ENCODE measurements around the gene FIBIN. TPM values are rescaled to one million over a fixed set of nuclear protein-coding genes. Genes with fewer than 3 reads are reported as not detected.

FIBIN gene
- total RNA-seq, 4 donors from 2014 or later: 1.7 to 67.5 (median 6.1) TPM

DNA sequence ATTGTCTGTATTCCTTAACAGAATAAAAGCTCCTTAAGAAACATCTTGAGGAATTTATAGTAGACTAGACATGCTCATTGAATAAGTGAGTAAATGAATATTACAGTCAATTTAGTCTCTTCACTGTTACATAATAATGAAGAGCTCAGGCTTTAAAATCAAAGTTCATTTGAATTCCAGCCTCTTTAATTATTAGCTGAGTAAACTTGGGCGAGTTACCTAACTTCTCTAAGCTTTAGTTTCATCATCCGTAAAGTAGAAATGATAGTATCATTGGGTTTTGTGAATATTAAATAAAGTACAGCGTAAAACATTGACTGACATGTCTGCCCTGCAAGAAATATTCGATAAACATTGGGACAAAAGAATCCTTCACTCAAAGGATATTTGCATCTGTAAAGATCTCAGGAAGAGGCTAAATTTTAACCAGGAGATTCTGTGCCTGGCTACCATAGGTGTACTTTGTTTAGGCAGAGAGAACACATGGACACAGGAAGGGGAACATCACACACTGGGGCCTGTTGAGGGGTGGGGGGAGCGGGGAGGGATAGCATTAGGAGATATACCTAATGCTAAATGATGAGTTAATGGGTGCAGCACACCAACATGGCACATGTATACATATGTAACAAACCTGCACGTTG is 31.5 kb downstream of the FIBIN start:
- DNase-seq: no peak

GRCh38 chr11:27025957-27026733 is 32.2 kb downstream of the FIBIN start:
- no peak overlapping the region for H3K4me3 ChIP-seq
- TF ChIP-seq POLR2A (IDR thresholded peaks at IDR 0.05): no peak
- TF ChIP-seq, protein P1, sequence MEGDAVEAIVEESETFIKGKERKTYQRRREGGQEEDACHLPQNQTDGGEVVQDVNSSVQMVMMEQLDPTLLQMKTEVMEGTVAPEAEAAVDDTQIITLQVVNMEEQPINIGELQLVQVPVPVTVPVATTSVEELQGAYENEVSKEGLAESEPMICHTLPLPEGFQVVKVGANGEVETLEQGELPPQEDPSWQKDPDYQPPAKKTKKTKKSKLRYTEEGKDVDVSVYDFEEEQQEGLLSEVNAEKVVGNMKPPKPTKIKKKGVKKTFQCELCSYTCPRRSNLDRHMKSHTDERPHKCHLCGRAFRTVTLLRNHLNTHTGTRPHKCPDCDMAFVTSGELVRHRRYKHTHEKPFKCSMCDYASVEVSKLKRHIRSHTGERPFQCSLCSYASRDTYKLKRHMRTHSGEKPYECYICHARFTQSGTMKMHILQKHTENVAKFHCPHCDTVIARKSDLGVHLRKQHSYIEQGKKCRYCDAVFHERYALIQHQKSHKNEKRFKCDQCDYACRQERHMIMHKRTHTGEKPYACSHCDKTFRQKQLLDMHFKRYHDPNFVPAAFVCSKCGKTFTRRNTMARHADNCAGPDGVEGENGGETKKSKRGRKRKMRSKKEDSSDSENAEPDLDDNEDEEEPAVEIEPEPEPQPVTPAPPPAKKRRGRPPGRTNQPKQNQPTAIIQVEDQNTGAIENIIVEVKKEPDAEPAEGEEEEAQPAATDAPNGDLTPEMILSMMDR (IDR thresholded peaks at IDR 0.05): no peak
- no peaks in the 10 kb centered on the region for H3K27me3 ChIP-seq
- no peak overlapping the region for H3K27ac ChIP-seq
- intact Hi-C loops (cut with DNase I): no loop called here
- no peak for DNase-seq
- WGBS, 2 donors: 79 to 82% methylated on average over 8 of the region's 8 CpGs
- H3K4me1 ChIP-seq: peaks cover 0 to 6% (median 0%) of the 10 kb centered on the region in 3 donors
- no peaks in the 10 kb centered on the region for H3K36me3 ChIP-seq
- H3K9me3 ChIP-seq: no peaks in the 10 kb centered on the region

More for the DNA sequence above, 31.5 kb downstream of the FIBIN start:
- Histone ChIP-seq H3K27me3 (no peaks in the 10 kb centered on the region), H3K27ac (no peak overlapping the region), H3K4me1 (no peaks in the 10 kb centered on the region), H3K9me3 (no peaks in the 10 kb centered on the region), H3K4me3 (no peak overlapping the region), H3K36me3 (no peaks in the 10 kb centered on the region)
- TF ChIP-seq, protein P1 (IDR thresholded peaks at IDR 0.05): no peak
- TF ChIP-seq POLR2A (IDR thresholded peaks at IDR 0.05): no peak
- 65 to 89% methylated on average over 5 to 6 of the region's 6 CpGs for WGBS, 2 donors
- intact Hi-C loops (cut with DNase I): no loop called here

DNA sequence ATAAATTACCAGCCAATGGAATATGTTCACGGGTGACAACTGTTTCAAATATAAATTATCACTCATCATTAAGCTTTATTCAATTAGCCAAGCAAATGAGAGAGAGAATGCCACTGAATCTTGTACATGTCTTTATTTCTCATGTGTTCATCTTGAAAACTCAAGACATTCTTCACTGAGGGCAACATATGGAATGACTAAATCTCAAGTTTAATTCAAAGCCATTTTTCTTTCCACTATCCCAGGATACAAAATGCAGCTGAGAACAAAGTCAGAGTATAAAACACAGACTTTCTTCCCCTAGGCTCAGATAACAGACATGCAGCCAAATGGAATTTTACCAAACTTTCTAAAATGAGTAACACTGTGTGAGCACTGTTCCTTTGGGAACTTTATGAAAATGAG is 34.7 kb downstream of the FIBIN start:
- intact Hi-C loops (cut with DNase I): no loop called here
- H3K36me3 ChIP-seq: no peaks in the 10 kb centered on the region
- H3K4me3 ChIP-seq: no peak overlapping the region
- no peaks in the 10 kb centered on the region for H3K27me3 ChIP-seq
- no peak for DNase-seq
- 31 to 50% methylated on average over 1 of the region's 1 CpG for WGBS, 2 donors
- TF ChIP-seq POLR2A (IDR thresholded peaks at IDR 0.05): no peak
- TF ChIP-seq, protein P1 (IDR thresholded peaks at IDR 0.05): no peak
- H3K27ac ChIP-seq: no peak overlapping the region
- peaks cover 0 to 7% (median 0%) of the 10 kb centered on the region in 3 donors for H3K4me1 ChIP-seq
- H3K9me3 ChIP-seq: no peaks in the 10 kb centered on the region

GRCh38 chr11:27029966-27030365 is 36.1 kb downstream of the FIBIN start:
- Histone ChIP-seq H3K9me3 (no peaks in the 10 kb centered on the region), H3K27me3 (no peaks in the 10 kb centered on the region), H3K4me1 (peaks cover 0 to 7% (median 0%) of the 10 kb centered on the region in 3 donors), H3K36me3 (no peaks in the 10 kb centered on the region), H3K27ac (no peak overlapping the region), H3K4me3 (no peak overlapping the region)
- no peak for DNase-seq
- intact Hi-C loops (cut with DNase I): no loop called here
- TF ChIP-seq, protein P1 (IDR thresholded peaks at IDR 0.05): no peak
- TF ChIP-seq POLR2A (IDR thresholded peaks at IDR 0.05): no peak
- 90 to 100% methylated on average over 1 of the region's 1 CpG for WGBS, 2 donors

DNA sequence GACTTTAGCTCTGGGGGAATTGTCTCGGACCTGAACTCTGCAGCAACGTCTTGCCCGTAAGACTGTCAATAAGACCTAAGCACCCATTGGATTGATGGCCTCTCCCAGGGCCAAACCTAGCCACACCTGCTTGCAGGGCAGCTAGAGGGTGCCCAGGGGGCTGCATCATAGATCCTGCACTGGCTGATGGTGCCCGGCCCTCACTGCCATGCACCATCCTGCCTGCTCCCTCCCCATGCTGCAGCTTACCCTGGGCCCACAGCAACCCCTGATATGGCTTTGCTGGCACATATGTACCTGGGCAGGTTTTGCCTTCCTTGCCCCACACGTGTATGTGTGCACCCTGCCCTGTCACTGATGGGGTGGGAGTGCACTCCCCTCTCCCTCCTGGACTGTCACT is 37.8 kb downstream of the FIBIN start:
- intact Hi-C loops (cut with DNase I): no loop called here
- H3K4me1 ChIP-seq: peaks cover 0 to 7% (median 0%) of the 10 kb centered on the region in 3 donors
- TF ChIP-seq, protein P1 (IDR thresholded peaks at IDR 0.05): no peak
- TF ChIP-seq POLR2A (IDR thresholded peaks at IDR 0.05): no peak
- DNase-seq: no peak
- H3K27me3 ChIP-seq: no peaks in the 10 kb centered on the region
- H3K27ac ChIP-seq: no peak overlapping the region
- no peaks in the 10 kb centered on the region for H3K36me3 ChIP-seq
- H3K4me3 ChIP-seq: no peak overlapping the region
- no peaks in the 10 kb centered on the region for H3K9me3 ChIP-seq
- 76 to 100% methylated on average over 4 to 5 of the region's 5 CpGs for WGBS, 2 donors

Measured in esophagus squamous epithelium (tissue), 5 donors.